A549 (cell line): ENCODE data around the gene MAPK11. TPM values are rescaled to one million over a fixed set of nuclear protein-coding genes. Genes with fewer than 3 reads are reported as not detected.

Source experiments
- ATAC-seq, 2 experiments: fragments of 200-7000 bp in 1 of 2; fragments of >200 bp in 1 of 2; cut with Nextera tagmentation in 1 of 2; cut with Tn5 transposase in 1 of 2; 3 replicates each; pipeline versions ENCODE4 v1.8.0 to v1.9.1; 2018 to 2020; ENCODE audit warnings: mild to moderate bottlenecking in 1 of 2, moderate library complexity in 1 of 2
- CTCF ChIA-PET: fragments of 300-600 bp; sonication (Branson Sonifier 250); formaldehyde crosslinking; extraction: SDS; loops from one replicate; lab custom pipeline; 2021; ENCODE audit warnings: antibody characterized with exemption, inconsistent platforms; lab: Yijun Ruan, JAX
- POLR2A ChIA-PET: fragments of 350-600 bp; formaldehyde crosslinking; extraction: SDS; loops from one replicate; lab custom pipeline; 2021; ENCODE audit warnings: antibody characterized with exemption, inconsistent platforms; lab: Yijun Ruan, JAX
- DNase-seq, 2 experiments: peaks; one replicate each; pipeline versions ENCODE4 v3.0.0 to v3.0.0-alpha.2; 2011 to 2016; ENCODE audit warnings: low read depth in 1 of 2, low spot score in 1 of 2
- FAIRE-seq: peaks from 2 replicates; lab custom pipeline; 2011; peaks lifted over from hg19 to GRCh38; lab: Jason Lieb, UNC
- H3K27ac ChIP-seq, 2 experiments: fragments of >200 bp; sonication (Bioruptor Twin); formaldehyde crosslinking; 3 replicates each; pipeline ENCODE4 v1.5.1; 2016 to 2017
- H3K4me1 ChIP-seq: fragments of >200 bp; sonication (Bioruptor Twin); formaldehyde crosslinking; 3 replicates; pipeline ENCODE4 v1.6.1; 2016
- H3K4me2 ChIP-seq: fragments of >200 bp; sonication (Bioruptor Twin); formaldehyde crosslinking; 3 replicates; pipeline ENCODE4 v1.6.1; 2016
- H3K4me3 ChIP-seq: fragments of >200 bp; sonication (Bioruptor Twin); formaldehyde crosslinking; 3 replicates; pipeline ENCODE4 v1.5.1; 2016
- H3K9me3 ChIP-seq: fragments of >200 bp; sonication (Bioruptor Twin); formaldehyde crosslinking; 3 replicates; pipeline ENCODE4 v1.6.1; 2016
- CHD2 ChIP-seq: fragments of 150-350 bp; IDR thresholded peaks from 2 replicates; pipeline ENCODE4 v1.6.1; 2014; ENCODE audit warnings: low read length; ENCODE audit not compliant: partially characterized antibody
- CHD4 ChIP-seq: fragments of 200-600 bp; sonication (generic); IDR thresholded peaks from 2 replicates; pipeline ENCODE4 v1.6.1; 2016; ENCODE audit warnings: antibody characterized with exemption, mild to moderate bottlenecking, borderline replicate concordance
- EHF ChIP-seq: fragments of 250-450 bp; sonication (Bioruptor Pico); IDR thresholded peaks from 2 replicates; pipeline ENCODE4 v1.5.0; 2020; ENCODE audit warnings: mild to moderate bottlenecking
- EHMT2 ChIP-seq: fragments of 200-600 bp; sonication (generic); IDR thresholded peaks from 2 replicates; pipeline ENCODE4 v1.6.1; 2016; ENCODE audit warnings: antibody characterized with exemption, low read depth, mild to moderate bottlenecking, moderate library complexity
- FOSB ChIP-seq: fragments of 250-450 bp; sonication (Bioruptor Pico); IDR thresholded peaks from 2 replicates; pipeline ENCODE4 v1.5.0; 2020; ENCODE audit warnings: mild to moderate bottlenecking, moderate library complexity
- FOSL2 ChIP-seq, 2 experiments: fragments of 450-650 bp in 1 of 2; fragments of >200 bp in 1 of 2; sonication (Bioruptor Twin) in 1 of 2; formaldehyde crosslinking; IDR thresholded peaks; 2 replicates each; pipeline versions ENCODE4 v1.5.0 to v1.6.1; 2016 to 2020; ENCODE audit warnings: mild to moderate bottlenecking in 1 of 2, moderate library complexity in 1 of 2
- HOXA7 ChIP-seq: fragments of 250-450 bp; sonication (Bioruptor Pico); IDR thresholded peaks from 2 replicates; pipeline ENCODE4 v1.5.0; 2020; ENCODE audit warnings: mild to moderate bottlenecking, moderate library complexity
- HOXB13 ChIP-seq: fragments of 250-450 bp; sonication (Bioruptor Pico); IDR thresholded peaks from 2 replicates; pipeline ENCODE4 v1.5.0; 2020; ENCODE audit warnings: low read depth, mild to moderate bottlenecking, moderate library complexity
- KDM5A ChIP-seq: fragments of 200-600 bp; sonication (generic); IDR thresholded peaks from 2 replicates; pipeline ENCODE4 v1.6.1; 2016; ENCODE audit warnings: antibody characterized with exemption, mild to moderate bottlenecking
- MAZ ChIP-seq: fragments of 150-350 bp; IDR thresholded peaks from 2 replicates; pipeline ENCODE4 v1.6.1; 2014; ENCODE audit warnings: antibody characterized with exemption, low read depth, low read length, borderline replicate concordance
- NR3C1 ChIP-seq: fragments of >200 bp; sonication (Bioruptor Twin); formaldehyde crosslinking; IDR thresholded peaks from 3 replicates; pipeline ENCODE4 v1.6.1; 2017
- PHF8 ChIP-seq: fragments of 200-600 bp; sonication (generic); IDR thresholded peaks from 2 replicates; pipeline ENCODE4 v1.6.1; 2016; ENCODE audit warnings: low read depth, mild to moderate bottlenecking, antibody characterized with exemption, moderate library complexity, borderline replicate concordance
- POLR2AphosphoS2 ChIP-seq: conservative IDR thresholded peaks from 2 replicates; pipeline ENCODE4 v1.6.1; 2012; ENCODE audit warnings: low read length, improper control_type of control experiment, inconsistent platforms
- RCOR1 ChIP-seq: fragments of 150-350 bp; IDR thresholded peaks from 2 replicates; pipeline ENCODE4 v1.6.1; 2014; ENCODE audit warnings: antibody characterized with exemption, low read length, low read depth
- RNF2 ChIP-seq: fragments of 200-600 bp; sonication (generic); IDR thresholded peaks from 2 replicates; pipeline ENCODE4 v1.6.1; 2016; ENCODE audit warnings: low read depth, mild to moderate bottlenecking, antibody characterized with exemption, moderate library complexity, borderline replicate concordance
- SREBF2 ChIP-seq: fragments of 450-650 bp; IDR thresholded peaks from 2 replicates; pipeline ENCODE4 v1.6.1; 2014; ENCODE audit warnings: mild to moderate bottlenecking, moderate library complexity
- TFCP2L1 ChIP-seq: fragments of 250-450 bp; sonication (Bioruptor Pico); IDR thresholded peaks from 2 replicates; pipeline ENCODE4 v1.5.0; 2021; ENCODE audit warnings: mild to moderate bottlenecking
- TP53 ChIP-seq: fragments of 250-450 bp; sonication (Bioruptor Pico); IDR thresholded peaks from 2 replicates; pipeline ENCODE4 v1.5.0; 2021; ENCODE audit warnings: mild to moderate bottlenecking, moderate library complexity
- ZFP36 ChIP-seq: fragments of 450-650 bp; IDR thresholded peaks from 2 replicates; pipeline ENCODE4 v1.6.1; 2014; ENCODE audit warnings: borderline replicate concordance; ENCODE audit not compliant: partially characterized antibody
- WGBS: methylation state at CpG from one replicate; pipeline ENCODE4 v1.1.6; 2017; ENCODE audit errors: missing lambda C conversion rate; 5-methylcytosine and 5-hydroxymethylcytosine counted together
- polyA plus RNA-seq, 4 experiments: library from polyadenylated mRNA; depleted of rRNA in 3 of 4; stranded (reverse); fragments of >200 nt; fragmentation: RNase III in 1 of 4; extraction: RNeasy Plus Mini Kit Qiagen cat#74134 plus additional on column Dnase treatment in 1 of 4; gene quantifications; 2 replicates in 3 of 4; 3 replicates in 1 of 4; pipeline ENCODE4 v1.2.3, GENCODE V29; 2011 to 2017
- TF ChIP-seq, protein P1 (sequence below): IDR thresholded peaks from 2 replicates; pipeline ENCODE4 v1.6.1; 2012; ENCODE audit warnings: low read depth, borderline replicate concordance
- TF ChIP-seq, protein P2 (sequence below): fragments of >200 bp; sonication (Bioruptor Twin); formaldehyde crosslinking; IDR thresholded peaks from 3 replicates; pipeline ENCODE4 v1.6.1; 2016
- TF ChIP-seq, protein P3 (sequence below): fragments of 450-650 bp; IDR thresholded peaks from 2 replicates; pipeline ENCODE4 v1.6.1; 2014; ENCODE audit warnings: antibody characterized with exemption
- TF ChIP-seq, protein P4 (sequence below): fragments of 150-350 bp; IDR thresholded peaks from 2 replicates; pipeline ENCODE4 v1.6.1; 2014; ENCODE audit warnings: low read depth, mild to moderate bottlenecking, low read length
- TF ChIP-seq, protein P5 (sequence below): fragments of >200 bp; sonication (Bioruptor Twin); formaldehyde crosslinking; IDR thresholded peaks from 2 replicates; pipeline ENCODE4 v1.6.1; 2016
- TF ChIP-seq, protein P6 (sequence below): fragments of >200 bp; sonication (Bioruptor Twin); formaldehyde crosslinking; IDR thresholded peaks from 3 replicates; pipeline ENCODE4 v1.5.1; 2016
- TF ChIP-seq, protein P7 (sequence below): fragments of 200-600 bp; sonication (generic); IDR thresholded peaks from 2 replicates; pipeline ENCODE4 v1.6.1; 2016; ENCODE audit warnings: antibody characterized with exemption, mild to moderate bottlenecking, moderate library complexity

Gene MAPK11
- polyA plus RNA-seq, 2 of the 4 experiments (the other 2 are of a cell fraction): 1.6 to 5.5 TPM

DNA sequence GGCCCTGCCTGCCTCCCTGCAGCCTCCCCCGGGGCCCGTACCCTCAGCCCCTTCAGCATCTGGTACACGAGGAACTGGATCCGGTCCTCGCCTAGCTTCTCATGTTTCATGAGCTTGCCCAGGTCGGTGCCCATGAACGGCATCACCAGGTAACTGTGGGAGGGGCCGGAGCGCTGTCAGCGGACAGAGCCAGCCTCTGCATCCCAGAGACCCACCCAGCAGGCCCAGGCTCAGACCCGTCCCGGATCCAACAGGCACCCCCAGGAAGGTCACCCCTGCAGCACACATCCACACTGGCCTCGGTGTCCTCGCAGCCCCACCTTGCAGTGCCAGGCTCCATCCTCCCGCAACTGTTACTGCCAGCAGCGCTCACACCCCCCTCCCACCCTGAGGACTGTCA lies 13.1 kb downstream of the MAPK11 start:
- TF ChIP-seq EHMT2: no peak
- TF ChIP-seq FOSB (CRISPR knock-in tag): no peak
- no peak for TF ChIP-seq HOXB13 (CRISPR knock-in tag)
- no peak for TF ChIP-seq EHF (CRISPR knock-in tag)
- TF ChIP-seq, protein P1, sequence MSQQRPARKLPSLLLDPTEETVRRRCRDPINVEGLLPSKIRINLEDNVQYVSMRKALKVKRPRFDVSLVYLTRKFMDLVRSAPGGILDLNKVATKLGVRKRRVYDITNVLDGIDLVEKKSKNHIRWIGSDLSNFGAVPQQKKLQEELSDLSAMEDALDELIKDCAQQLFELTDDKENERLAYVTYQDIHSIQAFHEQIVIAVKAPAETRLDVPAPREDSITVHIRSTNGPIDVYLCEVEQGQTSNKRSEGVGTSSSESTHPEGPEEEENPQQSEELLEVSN: no peak
- TF ChIP-seq, protein P2, sequence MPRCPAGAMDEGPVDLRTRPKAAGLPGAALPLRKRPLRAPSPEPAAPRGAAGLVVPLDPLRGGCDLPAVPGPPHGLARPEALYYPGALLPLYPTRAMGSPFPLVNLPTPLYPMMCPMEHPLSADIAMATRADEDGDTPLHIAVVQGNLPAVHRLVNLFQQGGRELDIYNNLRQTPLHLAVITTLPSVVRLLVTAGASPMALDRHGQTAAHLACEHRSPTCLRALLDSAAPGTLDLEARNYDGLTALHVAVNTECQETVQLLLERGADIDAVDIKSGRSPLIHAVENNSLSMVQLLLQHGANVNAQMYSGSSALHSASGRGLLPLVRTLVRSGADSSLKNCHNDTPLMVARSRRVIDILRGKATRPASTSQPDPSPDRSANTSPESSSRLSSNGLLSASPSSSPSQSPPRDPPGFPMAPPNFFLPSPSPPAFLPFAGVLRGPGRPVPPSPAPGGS: no peak
- TF ChIP-seq CHD4: no peak
- TF ChIP-seq FOSL2 (IDR thresholded peaks at IDR 0.05): no peak
- TF ChIP-seq FOSL2 (CRISPR knock-in tag; IDR thresholded peaks at IDR 0.05): no peak
- no peak for TF ChIP-seq CHD2
- TF ChIP-seq RNF2: no peak
- no peaks in the 10 kb centered on the region for H3K9me3 ChIP-seq
- POLR2A ChIA-PET: no interaction called here
- H3K4me1 ChIP-seq: peaks cover 9% of the 10 kb centered on the region
- no peak overlapping the region for H3K4me2 ChIP-seq
- no peak overlapping the region for H3K4me3 ChIP-seq
- no peak for DNase-seq
- ATAC-seq: no peak
- no peak overlapping the region for H3K27ac ChIP-seq
- FAIRE-seq: no peak
- CTCF ChIA-PET: interaction anchor here (2.4 kb wide), 1 partner anchor 85 kb away, joined by 11 read pairs; no protein-coding TSS in a partner anchor
- 84% methylated on average over 8 of the region's 16 CpGs for WGBS

DNA sequence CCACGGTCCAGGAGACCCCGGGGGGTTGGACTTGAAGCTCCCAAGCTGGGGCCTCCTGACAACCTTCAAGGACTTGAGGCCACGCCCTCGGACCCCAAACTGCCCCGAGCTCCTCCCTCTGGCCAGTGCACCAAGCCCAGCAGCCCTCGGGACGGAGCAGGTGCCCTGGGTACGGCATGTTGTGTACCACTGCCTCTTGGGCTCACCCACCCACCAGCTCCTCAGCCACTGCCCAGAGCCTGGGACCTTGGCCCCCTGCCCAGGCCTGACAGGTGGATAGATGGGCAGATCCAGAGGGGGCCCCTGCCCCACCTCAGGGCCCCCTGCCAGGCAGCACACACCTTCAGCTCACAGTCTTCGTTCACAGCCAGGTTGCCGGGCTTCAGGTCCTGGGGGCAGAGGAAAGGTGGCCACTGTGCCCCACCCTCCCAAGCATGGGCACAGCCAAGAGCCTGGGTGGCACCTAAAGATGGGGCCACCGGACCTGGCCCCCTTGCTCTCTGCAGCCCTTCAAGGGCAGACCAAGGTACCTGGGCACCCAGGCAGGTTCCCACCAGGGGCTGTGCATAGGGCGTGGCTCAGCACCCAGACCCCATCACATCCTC lies 13.8 kb downstream of the MAPK11 start:
- CTCF ChIA-PET: interaction anchor here (0.5 to 2.4 kb wide), 5 partner anchors 11 to 269 kb away, joined by 3 to 11 read pairs (median 4); partner anchors contain the start of gene SCO2
- TF ChIP-seq TP53 (CRISPR knock-in tag) (no peak), CHD2 (no peak), HOXB13 (CRISPR knock-in tag) (no peak), PHF8 (no peak), MAZ (no peak), KDM5A (no peak), ZFP36 (no peak), TFCP2L1 (CRISPR knock-in tag) (no peak), POLR2AphosphoS2 (no peak), HOXA7 (no peak), RCOR1 (no peak), NR3C1 (no peak), FOSL2 (IDR thresholded peaks at IDR 0.05) (no peak), FOSL2 (CRISPR knock-in tag; IDR thresholded peaks at IDR 0.05) (no peak), SREBF2 (no peak), CHD4 (no peak)
- TF ChIP-seq, protein P3, sequence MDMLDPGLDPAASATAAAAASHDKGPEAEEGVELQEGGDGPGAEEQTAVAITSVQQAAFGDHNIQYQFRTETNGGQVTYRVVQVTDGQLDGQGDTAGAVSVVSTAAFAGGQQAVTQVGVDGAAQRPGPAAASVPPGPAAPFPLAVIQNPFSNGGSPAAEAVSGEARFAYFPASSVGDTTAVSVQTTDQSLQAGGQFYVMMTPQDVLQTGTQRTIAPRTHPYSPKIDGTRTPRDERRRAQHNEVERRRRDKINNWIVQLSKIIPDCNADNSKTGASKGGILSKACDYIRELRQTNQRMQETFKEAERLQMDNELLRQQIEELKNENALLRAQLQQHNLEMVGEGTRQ: no peak
- TF ChIP-seq, protein P4, sequence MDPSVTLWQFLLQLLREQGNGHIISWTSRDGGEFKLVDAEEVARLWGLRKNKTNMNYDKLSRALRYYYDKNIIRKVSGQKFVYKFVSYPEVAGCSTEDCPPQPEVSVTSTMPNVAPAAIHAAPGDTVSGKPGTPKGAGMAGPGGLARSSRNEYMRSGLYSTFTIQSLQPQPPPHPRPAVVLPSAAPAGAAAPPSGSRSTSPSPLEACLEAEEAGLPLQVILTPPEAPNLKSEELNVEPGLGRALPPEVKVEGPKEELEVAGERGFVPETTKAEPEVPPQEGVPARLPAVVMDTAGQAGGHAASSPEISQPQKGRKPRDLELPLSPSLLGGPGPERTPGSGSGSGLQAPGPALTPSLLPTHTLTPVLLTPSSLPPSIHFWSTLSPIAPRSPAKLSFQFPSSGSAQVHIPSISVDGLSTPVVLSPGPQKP: no peak
- TF ChIP-seq, protein P5, sequence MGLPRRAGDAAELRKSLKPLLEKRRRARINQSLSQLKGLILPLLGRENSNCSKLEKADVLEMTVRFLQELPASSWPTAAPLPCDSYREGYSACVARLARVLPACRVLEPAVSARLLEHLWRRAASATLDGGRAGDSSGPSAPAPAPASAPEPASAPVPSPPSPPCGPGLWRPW: no peak
- TF ChIP-seq, protein P6, sequence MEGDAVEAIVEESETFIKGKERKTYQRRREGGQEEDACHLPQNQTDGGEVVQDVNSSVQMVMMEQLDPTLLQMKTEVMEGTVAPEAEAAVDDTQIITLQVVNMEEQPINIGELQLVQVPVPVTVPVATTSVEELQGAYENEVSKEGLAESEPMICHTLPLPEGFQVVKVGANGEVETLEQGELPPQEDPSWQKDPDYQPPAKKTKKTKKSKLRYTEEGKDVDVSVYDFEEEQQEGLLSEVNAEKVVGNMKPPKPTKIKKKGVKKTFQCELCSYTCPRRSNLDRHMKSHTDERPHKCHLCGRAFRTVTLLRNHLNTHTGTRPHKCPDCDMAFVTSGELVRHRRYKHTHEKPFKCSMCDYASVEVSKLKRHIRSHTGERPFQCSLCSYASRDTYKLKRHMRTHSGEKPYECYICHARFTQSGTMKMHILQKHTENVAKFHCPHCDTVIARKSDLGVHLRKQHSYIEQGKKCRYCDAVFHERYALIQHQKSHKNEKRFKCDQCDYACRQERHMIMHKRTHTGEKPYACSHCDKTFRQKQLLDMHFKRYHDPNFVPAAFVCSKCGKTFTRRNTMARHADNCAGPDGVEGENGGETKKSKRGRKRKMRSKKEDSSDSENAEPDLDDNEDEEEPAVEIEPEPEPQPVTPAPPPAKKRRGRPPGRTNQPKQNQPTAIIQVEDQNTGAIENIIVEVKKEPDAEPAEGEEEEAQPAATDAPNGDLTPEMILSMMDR: no peak
- TF ChIP-seq, protein P7, sequence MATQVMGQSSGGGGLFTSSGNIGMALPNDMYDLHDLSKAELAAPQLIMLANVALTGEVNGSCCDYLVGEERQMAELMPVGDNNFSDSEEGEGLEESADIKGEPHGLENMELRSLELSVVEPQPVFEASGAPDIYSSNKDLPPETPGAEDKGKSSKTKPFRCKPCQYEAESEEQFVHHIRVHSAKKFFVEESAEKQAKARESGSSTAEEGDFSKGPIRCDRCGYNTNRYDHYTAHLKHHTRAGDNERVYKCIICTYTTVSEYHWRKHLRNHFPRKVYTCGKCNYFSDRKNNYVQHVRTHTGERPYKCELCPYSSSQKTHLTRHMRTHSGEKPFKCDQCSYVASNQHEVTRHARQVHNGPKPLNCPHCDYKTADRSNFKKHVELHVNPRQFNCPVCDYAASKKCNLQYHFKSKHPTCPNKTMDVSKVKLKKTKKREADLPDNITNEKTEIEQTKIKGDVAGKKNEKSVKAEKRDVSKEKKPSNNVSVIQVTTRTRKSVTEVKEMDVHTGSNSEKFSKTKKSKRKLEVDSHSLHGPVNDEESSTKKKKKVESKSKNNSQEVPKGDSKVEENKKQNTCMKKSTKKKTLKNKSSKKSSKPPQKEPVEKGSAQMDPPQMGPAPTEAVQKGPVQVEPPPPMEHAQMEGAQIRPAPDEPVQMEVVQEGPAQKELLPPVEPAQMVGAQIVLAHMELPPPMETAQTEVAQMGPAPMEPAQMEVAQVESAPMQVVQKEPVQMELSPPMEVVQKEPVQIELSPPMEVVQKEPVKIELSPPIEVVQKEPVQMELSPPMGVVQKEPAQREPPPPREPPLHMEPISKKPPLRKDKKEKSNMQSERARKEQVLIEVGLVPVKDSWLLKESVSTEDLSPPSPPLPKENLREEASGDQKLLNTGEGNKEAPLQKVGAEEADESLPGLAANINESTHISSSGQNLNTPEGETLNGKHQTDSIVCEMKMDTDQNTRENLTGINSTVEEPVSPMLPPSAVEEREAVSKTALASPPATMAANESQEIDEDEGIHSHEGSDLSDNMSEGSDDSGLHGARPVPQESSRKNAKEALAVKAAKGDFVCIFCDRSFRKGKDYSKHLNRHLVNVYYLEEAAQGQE: no peak
- POLR2A ChIA-PET: no interaction called here
- FAIRE-seq (no peak), DNase-seq (no peak), ATAC-seq (no peak)
- no peaks in the 10 kb centered on the region for H3K9me3 ChIP-seq
- no peak overlapping the region for H3K4me2 ChIP-seq
- no peak overlapping the region for H3K4me3 ChIP-seq
- WGBS: no CpG with 5 or more reads among the region's 12 CpGs
- H3K27ac ChIP-seq: no peak overlapping the region
- H3K4me1 ChIP-seq: peaks cover 10% of the 10 kb centered on the region; the same call in 2 of the 3 replicates
